ENCODE data around the gene FLNC.

- no peak for TF ChIP-seq CTCF (IDR thresholded peaks at IDR 0.05; ENCODE audit: extremely low read depth in 1 of 2, insufficient read depth in 1 of 2, low read depth in 1 of 2, low read length in 2 of 2)
- no peak for TF ChIP-seq MYC (IDR thresholded peaks at IDR 0.05; ENCODE audit: low read depth, low read length)
These were observed 19.7 kb downstream of the FLNC start for GRCh38 chr7:128849804-128850490.

Measured in endothelial cell of umbilical vein (primary cell).